GM19438 (cell line): Measurements from ENCODE around the gene NCAM2.

Experiments
- ATAC-seq: cut with Tn5 transposase; IDR thresholded peaks from one replicate; pipeline ENCODE4 v1.9.1; 2021; ENCODE audit warnings: low read depth; ENCODE audit not compliant: unreplicated experiment

The NCAM2 gene

GRCh38 chr21:20997636-20998455 lies at the start of gene NCAM2:
Gene NCAM2, plus strand, starts transcription at chr21:20998409.
- peak; percentile 48 for ATAC-seq

DNA sequence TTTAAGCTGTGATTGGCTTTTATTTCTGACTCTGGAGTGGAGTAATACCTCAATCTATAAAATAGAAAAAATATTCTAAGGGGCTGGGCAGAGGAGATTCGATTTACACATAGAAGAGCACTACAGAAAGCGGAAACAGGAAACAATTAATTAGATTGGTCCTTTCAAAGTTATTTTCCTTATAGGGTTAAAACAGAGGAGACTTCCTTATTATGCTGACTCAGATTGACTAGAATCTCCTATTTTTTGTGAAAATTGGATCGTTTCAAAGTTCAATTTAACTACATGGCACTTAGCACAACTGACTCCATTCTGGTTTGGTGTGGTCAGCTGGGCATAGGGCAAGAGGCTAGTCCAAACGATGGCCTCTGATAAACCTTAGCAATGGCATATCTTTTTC lies 48.3 kb upstream of the NCAM2 start:
- ATAC-seq = no peak

GRCh38 chr21:20965816-20966215 lies 32.4 kb upstream of the NCAM2 start:
- no peak for ATAC-seq

DNA sequence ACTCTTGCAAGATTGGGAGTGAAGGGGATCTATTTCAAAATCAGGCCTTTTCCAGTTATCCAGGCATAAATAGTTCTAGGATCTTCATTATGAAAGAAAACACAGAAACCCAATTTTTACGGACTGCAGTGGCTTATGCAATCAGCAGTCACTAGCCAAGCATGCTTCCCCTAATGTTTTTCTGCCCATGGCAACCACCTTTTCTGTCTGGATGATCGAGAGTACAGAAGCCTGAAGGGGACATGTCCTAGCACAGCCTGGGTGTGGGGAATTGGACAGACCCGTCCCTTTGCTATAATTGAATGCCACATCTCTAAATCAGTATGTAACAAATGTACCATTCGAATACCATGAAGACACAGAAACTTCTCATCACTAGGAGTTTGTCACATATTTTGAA lies 29.8 kb upstream of the NCAM2 start:
- ATAC-seq = no peak

- ATAC-seq = no peak
These were observed 27.5 kb upstream of the NCAM2 start for GRCh38 chr21:20970691-20971090.

- ATAC-seq = no peak
These were observed 26.8 kb upstream of the NCAM2 start for GRCh38 chr21:20971296-20971921.

DNA sequence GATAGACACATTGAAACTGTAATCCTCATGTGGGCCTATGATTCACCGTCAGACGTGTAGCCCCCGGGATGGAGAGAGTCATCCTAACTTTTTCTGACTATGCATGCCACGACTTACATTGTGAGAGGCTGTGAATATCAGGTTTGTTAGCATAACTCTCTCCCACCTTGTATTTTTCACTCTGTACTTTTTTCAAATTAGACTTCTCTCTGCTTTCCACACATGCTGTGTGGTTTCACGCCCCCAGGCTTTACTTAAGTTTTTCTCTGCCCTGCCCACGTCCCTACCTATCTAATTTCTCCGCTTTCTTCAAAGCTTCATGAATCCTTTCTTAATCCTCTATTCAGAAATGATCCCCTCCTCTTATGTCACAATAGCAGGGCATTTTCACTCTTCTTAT lies 3.4 kb upstream of the NCAM2 start:
- no peak for ATAC-seq

DNA sequence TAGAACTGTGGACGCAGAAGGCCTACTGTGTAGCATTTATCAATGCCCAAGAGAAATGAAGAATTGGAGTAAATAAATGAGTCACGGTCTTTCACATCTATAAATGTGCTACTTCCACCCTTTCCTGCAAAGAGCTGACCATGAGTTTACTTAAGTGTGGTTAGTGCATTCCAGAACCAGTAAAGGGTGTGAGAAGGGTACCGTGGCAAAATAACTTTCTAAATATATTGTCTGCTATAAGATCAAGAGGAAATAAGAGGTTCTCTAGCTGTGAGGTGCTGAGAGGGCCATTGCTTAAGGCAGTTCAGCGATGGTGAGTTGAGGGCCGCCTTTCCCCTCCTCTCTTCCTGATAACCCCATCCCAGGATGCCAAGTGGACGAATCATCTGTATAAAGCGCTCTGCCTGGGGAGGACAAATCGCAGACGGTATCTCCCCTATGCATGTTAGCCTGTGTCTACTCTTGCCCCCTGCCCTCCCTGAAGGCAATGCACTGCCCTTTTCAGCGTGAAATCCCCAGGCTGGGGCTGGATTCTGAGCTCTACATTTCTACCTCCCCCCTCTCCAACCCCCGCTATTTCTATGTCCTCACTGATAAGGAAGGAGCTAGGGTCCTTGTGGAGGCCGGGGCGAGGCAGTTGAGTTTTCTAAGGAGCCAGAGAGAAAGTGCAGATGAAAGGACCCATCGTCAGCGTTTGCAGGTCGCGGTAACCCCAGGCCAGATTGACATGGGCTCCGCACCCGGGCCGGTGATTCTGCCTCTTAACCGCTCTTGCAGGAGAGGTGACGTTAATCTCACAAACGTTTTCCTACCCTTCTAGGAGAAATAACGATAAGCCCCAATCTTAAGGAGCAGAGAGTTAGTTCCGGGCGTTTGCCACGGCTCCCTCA lies 1.5 kb upstream of the NCAM2 start:
- no peak for ATAC-seq

DNA sequence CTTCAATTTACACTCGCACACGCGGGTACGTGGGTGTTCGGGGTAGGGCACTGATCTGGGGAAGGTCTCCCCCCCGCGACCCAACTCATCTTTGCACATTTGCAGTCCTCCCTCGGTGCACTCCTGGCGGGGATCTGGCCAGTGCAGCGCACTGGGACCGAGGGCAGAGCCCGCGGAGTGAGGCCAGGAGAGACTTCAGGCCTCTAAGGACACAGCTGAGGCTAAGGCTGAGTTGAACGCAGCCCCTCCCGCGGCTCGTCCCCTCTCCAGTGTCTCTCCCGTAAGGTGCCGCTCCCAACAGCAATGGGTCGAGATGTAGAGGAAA lies 936 bp upstream of the NCAM2 start:
- ATAC-seq = no peak

DNA sequence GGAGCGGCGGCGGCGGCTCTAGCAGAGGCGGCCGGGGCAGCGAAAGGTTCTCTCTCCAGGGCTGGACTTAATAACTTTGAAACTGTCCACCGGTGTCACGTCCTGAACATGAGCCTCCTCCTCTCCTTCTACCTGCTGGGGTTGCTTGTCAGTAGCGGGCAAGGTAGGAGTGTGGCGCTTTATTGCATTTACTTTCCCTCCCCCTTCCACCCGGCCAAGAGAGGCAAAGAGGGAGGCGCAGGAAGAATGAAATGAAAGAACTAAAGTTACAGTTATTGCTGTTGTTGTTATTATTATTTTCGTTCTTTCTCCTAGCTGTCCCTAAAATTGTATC lies 214 bp downstream of the NCAM2 start:
- peak; percentile 24 for ATAC-seq

DNA sequence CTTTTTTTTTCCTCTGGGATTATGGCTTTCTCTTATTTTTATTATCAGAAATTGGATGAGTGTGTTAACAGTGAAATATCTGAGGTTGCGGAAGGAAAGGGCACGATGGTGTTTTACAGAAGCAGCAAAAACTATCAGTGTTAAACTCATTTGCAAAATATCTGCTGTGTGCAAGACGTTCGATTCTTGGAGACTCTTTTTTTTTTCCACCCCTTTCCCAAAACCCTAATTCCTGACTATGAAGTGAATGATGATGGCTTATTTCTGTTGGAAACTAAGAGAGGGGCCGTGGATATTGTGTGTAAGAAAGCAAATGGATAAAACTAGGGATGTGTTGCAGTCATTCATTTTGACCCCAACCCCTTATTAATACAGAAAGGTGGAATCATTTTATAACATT lies 677 bp downstream of the NCAM2 start:
- no peak for ATAC-seq

- ATAC-seq = no peak
These were observed 1.4 kb downstream of the NCAM2 start for GRCh38 chr21:20999659-21000058.

- no peak for ATAC-seq
These were observed 2.5 kb downstream of the NCAM2 start for GRCh38 chr21:21000591-21001175.

GRCh38 chr21:21001591-21002100 lies 3.4 kb downstream of the NCAM2 start:
- ATAC-seq = no peak

DNA sequence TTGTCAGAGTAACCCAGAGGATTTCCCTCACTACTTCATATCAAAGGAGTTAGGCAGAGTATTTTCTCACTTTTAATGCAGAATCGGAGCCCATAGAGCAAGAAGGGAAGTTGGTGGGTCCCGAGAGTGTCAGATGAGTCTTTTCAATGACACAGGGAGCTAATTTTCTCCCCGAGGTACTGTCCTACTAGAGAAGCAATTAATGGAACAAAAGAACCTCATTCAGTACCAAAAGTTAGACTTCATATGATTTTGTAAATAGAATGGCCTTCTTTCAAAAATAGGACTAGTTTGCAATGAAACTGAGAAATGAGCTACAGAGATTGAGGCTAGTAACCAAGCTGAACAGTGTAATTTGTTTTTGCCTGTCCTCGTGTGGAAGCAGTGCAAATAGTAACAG lies 3.9 kb downstream of the NCAM2 start:
- ATAC-seq = no peak

DNA sequence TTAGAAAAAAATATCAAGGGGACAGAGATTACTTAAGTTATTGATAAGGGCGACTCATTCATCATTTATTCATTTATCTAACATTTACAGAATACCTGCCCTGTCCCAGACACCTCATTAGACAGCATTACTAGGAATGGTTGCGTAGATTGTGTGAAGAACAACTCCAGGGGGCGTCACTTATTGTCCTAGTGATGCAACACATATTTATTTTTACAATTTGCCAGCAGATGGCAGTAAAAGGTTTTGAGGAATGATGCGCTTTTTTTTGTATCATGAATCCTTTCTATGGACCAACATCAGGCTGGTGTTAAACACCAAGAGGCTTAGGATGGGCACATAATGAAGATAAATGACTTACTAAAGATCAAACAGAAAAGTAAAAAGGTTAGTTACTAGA lies 5.5 kb downstream of the NCAM2 start:
- no peak for ATAC-seq

DNA sequence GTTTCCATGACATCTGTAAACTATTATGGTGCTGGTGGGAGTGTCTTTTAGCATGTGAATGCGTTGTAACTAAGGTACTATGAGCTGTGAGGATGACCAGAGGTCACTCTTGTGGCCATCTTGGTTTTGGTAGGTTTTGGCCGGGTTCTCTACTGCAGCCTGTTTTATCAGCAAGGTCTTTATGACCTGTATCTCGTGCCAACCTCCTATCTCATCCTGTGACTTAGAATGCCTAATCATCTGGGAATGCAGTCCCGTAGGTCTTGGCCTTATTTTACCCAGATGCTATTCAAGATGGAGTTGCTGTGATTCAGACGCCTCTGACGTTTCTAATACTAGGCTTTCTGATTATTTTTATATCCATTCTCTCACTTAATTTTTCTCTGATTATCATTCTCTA lies 9.4 kb downstream of the NCAM2 start:
- no peak for ATAC-seq

DNA sequence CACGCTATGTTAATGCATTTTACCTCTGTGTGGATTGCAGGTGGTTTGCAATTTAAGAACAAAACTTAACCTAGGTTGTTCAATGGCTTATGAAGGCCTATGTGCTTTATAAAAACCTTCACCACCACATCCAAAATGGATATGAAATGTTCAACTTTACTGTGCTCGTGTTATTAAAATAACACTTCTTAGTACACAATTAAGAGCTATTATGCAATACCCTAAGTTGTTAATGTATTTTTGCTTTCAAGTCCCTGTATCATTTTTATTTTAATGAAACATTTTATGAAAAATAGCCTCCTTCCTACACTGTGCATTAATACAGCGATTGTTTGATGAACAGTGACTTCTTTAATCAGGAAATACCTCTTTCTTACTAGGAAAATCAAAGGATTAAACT lies 12.0 kb downstream of the NCAM2 start:
- no peak for ATAC-seq

DNA sequence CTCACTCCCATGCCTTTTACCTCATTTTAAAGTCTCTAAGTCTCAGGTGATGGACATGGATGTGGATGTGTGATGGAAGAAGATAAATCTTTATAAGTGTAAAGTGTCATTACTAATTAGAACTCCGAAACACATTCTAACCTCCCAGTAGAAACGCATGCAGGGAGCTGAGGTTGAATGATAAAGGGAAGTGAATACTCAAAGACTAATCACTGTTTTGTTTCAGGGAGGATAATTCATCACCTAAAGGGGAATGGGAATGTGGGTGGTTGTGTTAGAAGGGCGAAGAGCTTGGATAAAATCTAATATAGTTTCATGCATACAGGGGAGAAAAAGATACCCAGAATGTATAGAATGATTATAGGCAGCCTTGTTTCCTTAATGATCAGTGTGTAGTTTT lies 12.5 kb downstream of the NCAM2 start:
- no peak for ATAC-seq

DNA sequence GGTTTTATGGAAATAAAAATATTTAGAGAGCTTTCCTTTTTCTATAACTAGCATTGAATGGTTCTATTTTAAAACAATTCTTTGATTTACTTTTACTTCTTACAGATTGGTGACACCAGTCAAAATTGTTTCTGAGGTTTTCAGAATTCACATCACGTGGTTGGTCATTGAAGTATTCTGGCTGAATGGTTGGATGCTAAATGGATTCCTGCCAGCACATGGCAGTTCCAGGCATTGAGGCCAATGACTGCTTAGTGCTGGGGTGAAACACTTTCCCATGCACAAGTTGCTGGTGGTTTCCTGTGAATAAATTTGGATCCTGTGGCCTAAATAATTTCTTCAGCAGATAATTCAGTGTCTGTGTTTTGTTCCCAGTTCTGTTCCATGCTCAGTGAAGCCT lies 20.6 kb downstream of the NCAM2 start:
- ATAC-seq = no peak

DNA sequence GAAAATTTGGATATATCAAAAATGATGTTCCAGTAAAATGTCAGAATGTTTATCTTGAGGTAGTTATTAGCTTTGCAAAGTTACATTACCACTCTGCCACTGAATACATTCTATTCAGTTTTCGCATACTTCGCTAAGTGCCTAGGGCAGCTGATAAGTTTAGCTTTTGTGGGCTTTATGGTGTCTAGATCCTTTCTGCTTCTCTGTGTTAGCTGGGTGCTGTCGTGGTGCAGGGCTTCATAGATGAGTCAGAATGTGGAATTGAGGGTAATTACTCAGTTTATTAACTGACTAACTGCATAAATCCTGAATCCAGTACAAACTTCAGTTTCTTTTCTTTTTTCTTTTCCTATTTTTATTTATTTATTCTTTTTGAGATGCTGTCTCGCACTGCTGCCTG lies 21.5 kb downstream of the NCAM2 start:
- no peak for ATAC-seq
